Activated naive CD4-positive, alpha-beta T cell treated with anti-CD3 and anti-CD28 coated beads, Interleukin-2, amount 50 U/mL, for 16 hours (primary cell): ENCODE measurements around the gene NOSIP.
"Not testable (repeated sequence)": the region's sequence is repeated elsewhere in the genome, so short reads cannot be mapped to it uniquely, and the experiment has no call there.

ENCODE experiments used
- DNase-seq: peaks from one replicate; pipeline ENCODE4 v3.0.0-alpha.2; 2020

The NOSIP gene

GRCh38 chr19:49580264-49581006, at the start of gene NOSIP:
Gene NOSIP, minus strand, starts transcription at chr19:49580556. Its CDS starts 19,865 bp downstream, at chr19:49560691.
- DNase-seq = peak; percentile 96

- no peak for DNase-seq
These were observed 49.3 kb upstream of the NOSIP start for GRCh38 chr19:49629659-49630058.

GRCh38 chr19:49626226-49626625, 45.9 kb upstream of the NOSIP start:
- no peak for DNase-seq

GRCh38 chr19:49624967-49625910, 44.9 kb upstream of the NOSIP start:
- DNase-seq = no peak

GRCh38 chr19:49617860-49618259, 37.5 kb upstream of the NOSIP start:
- not testable (repeated sequence) for DNase-seq

- no peak for DNase-seq
These were observed 36.6 kb upstream of the NOSIP start for GRCh38 chr19:49616945-49617344.

- DNase-seq = no peak
These were observed 36.2 kb upstream of the NOSIP start for GRCh38 chr19:49616532-49616931.

- DNase-seq = no peak
These were observed 35.5 kb upstream of the NOSIP start for GRCh38 chr19:49615861-49616260.

GRCh38 chr19:49614096-49614833, 33.9 kb upstream of the NOSIP start:
- no peak for DNase-seq

- no peak for DNase-seq
These were observed 33.0 kb upstream of the NOSIP start for GRCh38 chr19:49613374-49613773.

- no peak for DNase-seq
These were observed 29.2 kb upstream of the NOSIP start for GRCh38 chr19:49609499-49610092.

- no peak for DNase-seq
These were observed 25.2 kb upstream of the NOSIP start for GRCh38 chr19:49605605-49606004.

- DNase-seq = no peak
These were observed 22.4 kb upstream of the NOSIP start for GRCh38 chr19:49602806-49603205.

GRCh38 chr19:49601482-49602038, 21.2 kb upstream of the NOSIP start:
- DNase-seq = no peak

GRCh38 chr19:49599378-49600295, 19.3 kb upstream of the NOSIP start:
- no peak for DNase-seq

- no peak for DNase-seq
These were observed 17.3 kb upstream of the NOSIP start for GRCh38 chr19:49597703-49597974.

- DNase-seq = no peak
These were observed 16.8 kb upstream of the NOSIP start for GRCh38 chr19:49596954-49597702.

GRCh38 chr19:49596407-49596806, 16.1 kb upstream of the NOSIP start:
- no peak for DNase-seq

GRCh38 chr19:49595819-49596404, 15.6 kb upstream of the NOSIP start:
- DNase-seq = no peak
